ENCODE data around the gene NRAP.
A peak's percentile ranks its signal among the peaks of the same experiment; 100 is the strongest.

NRAP gene

GRCh38 chr10:113604572-113604971, 59.3 kb downstream of the NRAP start:
- DNase-seq: no peak

GRCh38 chr10:113603057-113603777, 60.6 kb downstream of the NRAP start:
- DNase-seq: peak in 1 of 2 donors; percentile 28

- DNase-seq: no peak
Observed at GRCh38 chr10:113600569-113600968, 63.3 kb downstream of the NRAP start.

- DNase-seq: no peak
Observed at GRCh38 chr10:113594652-113595051, 69.2 kb downstream of the NRAP start.

GRCh38 chr10:113592380-113592779, 71.5 kb downstream of the NRAP start:
- no peak for DNase-seq

- no peak for DNase-seq
Observed at GRCh38 chr10:113590581-113590980, 73.3 kb downstream of the NRAP start.

GRCh38 chr10:113589201-113589770, 74.6 kb downstream of the NRAP start:
- no peak for DNase-seq

GRCh38 chr10:113585949-113586348, 77.9 kb downstream of the NRAP start:
- peak in 1 of 2 donors; percentile 23 for DNase-seq

- DNase-seq: no peak
Observed at GRCh38 chr10:113583571-113583970, 80.3 kb downstream of the NRAP start.

- DNase-seq: no peak
Observed at GRCh38 chr10:113581092-113581491, 82.7 kb downstream of the NRAP start.

- no peak for DNase-seq
Observed at GRCh38 chr10:113578773-113579172, 85.1 kb downstream of the NRAP start.

- DNase-seq: peak in 1 of 2 donors; percentile 31
Observed at GRCh38 chr10:113576852-113577251, 87.0 kb downstream of the NRAP start.

GRCh38 chr10:113573368-113573767, 90.5 kb downstream of the NRAP start:
- no peak for DNase-seq

- no peak for DNase-seq
Observed at GRCh38 chr10:113572520-113573290, 91.1 kb downstream of the NRAP start.

- no peak for DNase-seq
Observed at GRCh38 chr10:113569576-113569975, 94.3 kb downstream of the NRAP start.

- no peak for DNase-seq
Observed at GRCh38 chr10:113566888-113567287, 97.0 kb downstream of the NRAP start.

GRCh38 chr10:113565364-113565763, 98.5 kb downstream of the NRAP start:
- no peak for DNase-seq

GRCh38 chr10:113563306-113564088, 100.3 kb downstream of the NRAP start:
- DNase-seq: peak; percentile 70 to 83

GRCh38 chr10:113562704-113563103, 101.1 kb downstream of the NRAP start:
- DNase-seq: no peak

- no peak for DNase-seq
Observed at GRCh38 chr10:113562069-113562468, 101.8 kb downstream of the NRAP start.

- DNase-seq: no peak
Observed at GRCh38 chr10:113561214-113561613, 102.6 kb downstream of the NRAP start.

- DNase-seq: no peak
Observed at GRCh38 chr10:113560071-113560470, 103.8 kb downstream of the NRAP start.

GRCh38 chr10:113557903-113558321, 105.9 kb downstream of the NRAP start:
- no peak for DNase-seq
